ENCODE results near the gene PDE4D. TPM values are rescaled to one million over a fixed set of nuclear protein-coding genes. Genes with fewer than 3 reads are reported as not detected.

Gene PDE4D
- total RNA-seq, 1 experiment from 2014 or later = 34.2 TPM

DNA sequence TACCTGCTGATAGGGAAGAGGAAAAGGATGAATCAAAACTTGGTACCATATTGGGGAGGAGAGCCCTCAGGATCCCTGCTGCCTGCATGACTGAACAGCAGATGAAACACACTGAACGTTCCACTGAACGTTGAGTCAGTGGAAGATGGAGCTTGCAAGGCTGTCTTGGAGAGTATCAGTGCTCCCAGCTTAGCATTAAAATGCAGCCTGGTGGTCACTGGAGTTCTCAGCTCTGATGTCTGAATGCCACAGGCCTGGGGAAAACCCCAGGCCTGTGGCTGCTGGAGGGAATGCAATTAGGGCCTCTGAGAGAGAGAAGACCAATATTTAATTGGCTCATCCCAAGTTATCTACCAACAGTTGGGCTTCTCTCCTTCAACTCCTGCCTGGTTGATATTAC, 54.5 kb downstream of the PDE4D start:
- DNase-seq (ENCODE audit: low spot score) = no peak

GRCh38 chr5:59838067-59838466, 55.5 kb downstream of the PDE4D start:
- no peak for DNase-seq (ENCODE audit: low spot score)

GRCh38 chr5:59837071-59837470, 56.5 kb downstream of the PDE4D start:
- DNase-seq (ENCODE audit: low spot score) = no peak

GRCh38 chr5:59835800-59836199, 57.7 kb downstream of the PDE4D start:
- DNase-seq (ENCODE audit: low spot score) = no peak

DNA sequence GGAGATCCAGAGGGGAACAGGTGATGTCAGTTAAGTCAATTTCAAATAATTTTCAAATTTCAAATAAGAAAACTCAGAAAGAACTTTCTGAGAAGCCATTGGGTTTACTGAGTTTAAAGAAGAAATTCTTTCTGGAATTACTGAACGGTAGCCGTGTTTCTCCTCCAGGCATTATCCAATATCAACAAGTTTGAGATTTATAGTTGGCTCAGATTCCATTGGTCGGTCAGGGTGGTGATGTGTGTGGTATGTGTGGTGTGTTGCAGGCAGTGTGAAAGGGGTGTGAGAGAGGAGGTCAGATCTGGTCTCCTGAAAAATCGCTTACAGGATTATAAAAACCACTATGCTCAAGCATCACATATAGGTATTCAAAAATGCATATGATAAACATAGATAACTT, 60.1 kb downstream of the PDE4D start:
- peak; percentile 56 for DNase-seq (ENCODE audit: low spot score)

GRCh38 chr5:59832577-59833301, 60.8 kb downstream of the PDE4D start:
- peak; percentile 67 for DNase-seq (ENCODE audit: low spot score)

- peak; percentile 78 for DNase-seq (ENCODE audit: low spot score)
Observed at GRCh38 chr5:59831326-59832010, 62.1 kb downstream of the PDE4D start.

DNA sequence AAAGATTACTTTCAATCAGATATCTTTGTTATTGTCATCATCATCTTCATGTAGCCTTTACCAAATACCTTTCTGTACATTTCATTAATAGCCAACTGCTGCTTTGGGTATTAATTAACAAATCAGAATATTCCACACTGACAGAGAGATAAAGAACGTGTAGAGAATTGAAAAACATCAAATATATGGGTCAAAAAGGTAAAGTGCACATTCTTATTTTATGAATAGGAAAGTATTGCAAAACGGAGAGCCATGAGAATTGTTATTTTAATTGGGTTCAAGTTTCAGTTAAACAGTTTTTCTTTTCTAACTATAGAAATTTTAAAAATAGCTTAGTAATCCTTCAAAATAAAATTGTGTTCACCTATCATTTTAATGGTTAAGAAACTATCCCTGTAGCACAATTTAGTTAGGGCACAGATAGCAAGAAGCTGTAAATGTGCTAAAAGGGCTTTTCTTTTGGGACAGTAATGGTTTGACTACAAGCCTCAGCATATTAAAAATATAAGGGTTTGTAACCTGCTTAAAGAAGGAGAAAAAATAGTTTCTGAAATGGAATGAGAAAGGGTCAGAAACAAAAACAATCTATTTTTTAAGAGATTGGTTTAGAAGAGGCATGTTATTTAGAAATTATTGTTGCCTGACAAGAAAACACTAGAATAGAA, 62.9 kb downstream of the PDE4D start:
- DNase-seq (ENCODE audit: low spot score) = no peak

- DNase-seq (ENCODE audit: low spot score) = no peak
Observed at GRCh38 chr5:59829922-59830321, 63.6 kb downstream of the PDE4D start.

DNA sequence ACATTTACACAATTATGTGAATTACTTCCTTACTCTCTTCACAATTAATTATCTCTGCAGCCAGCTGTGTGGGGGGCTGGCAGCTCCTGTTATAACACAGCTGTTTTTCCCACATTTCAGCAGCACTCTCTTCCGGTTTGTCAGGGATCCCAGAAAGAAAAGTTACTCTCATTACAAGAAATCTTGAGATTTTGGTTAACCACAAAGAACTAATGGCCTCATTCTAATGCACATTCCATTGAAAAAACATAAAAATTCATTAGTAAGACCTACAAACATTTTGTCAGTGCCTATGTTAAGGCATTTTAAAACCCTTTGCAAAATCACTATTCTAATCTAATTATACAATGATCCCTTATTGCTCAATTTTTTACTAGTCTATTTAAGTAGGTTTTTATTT, 64.1 kb downstream of the PDE4D start:
- DNase-seq (ENCODE audit: low spot score) = peak; percentile 93

DNA sequence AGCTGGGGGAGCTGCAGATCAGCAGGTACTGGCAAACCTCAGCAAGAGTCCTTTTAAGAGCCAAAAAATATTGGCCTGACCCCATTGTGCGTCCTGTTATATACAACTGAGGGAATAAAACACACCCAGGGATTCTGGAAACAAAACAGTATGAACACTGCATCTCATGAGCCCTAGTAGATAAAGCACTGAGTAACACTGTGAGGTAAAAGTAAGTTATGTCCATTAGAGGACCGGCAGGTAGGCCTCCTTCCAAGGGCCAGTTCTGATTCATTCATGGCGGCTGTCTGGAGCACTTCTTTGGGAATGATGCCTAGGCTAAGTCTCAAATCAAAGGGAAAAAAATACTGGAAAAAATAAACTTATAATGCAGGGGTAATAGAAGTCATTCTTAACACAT, 64.9 kb downstream of the PDE4D start:
- no peak for DNase-seq (ENCODE audit: low spot score)

DNA sequence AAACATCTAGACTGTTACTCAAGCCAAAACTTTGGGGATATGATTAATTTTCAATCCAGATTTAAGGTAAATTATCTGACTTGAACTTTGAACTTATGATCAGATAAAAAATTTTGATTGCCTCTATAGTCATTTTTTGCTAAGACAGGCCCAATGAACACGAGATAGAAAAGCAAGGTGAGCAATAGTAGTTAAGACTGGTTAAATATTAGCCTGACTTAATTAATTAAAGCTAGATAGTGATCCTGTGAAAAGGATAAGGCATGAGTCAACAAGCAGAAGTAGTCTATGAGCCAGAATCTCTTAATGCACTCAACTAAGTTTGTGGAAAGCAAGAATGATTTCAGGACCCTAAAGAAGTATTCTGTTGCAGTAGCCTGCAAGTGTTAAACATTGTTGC, 66.5 kb downstream of the PDE4D start:
- no peak for DNase-seq (ENCODE audit: low spot score)

- no peak for DNase-seq (ENCODE audit: low spot score)
Observed at GRCh38 chr5:59823420-59823819, 70.1 kb downstream of the PDE4D start.

- no peak for DNase-seq (ENCODE audit: low spot score)
Observed at GRCh38 chr5:59819806-59820205, 73.7 kb downstream of the PDE4D start.

GRCh38 chr5:59817536-59817935, 76.0 kb downstream of the PDE4D start:
- DNase-seq (ENCODE audit: low spot score) = no peak

DNA sequence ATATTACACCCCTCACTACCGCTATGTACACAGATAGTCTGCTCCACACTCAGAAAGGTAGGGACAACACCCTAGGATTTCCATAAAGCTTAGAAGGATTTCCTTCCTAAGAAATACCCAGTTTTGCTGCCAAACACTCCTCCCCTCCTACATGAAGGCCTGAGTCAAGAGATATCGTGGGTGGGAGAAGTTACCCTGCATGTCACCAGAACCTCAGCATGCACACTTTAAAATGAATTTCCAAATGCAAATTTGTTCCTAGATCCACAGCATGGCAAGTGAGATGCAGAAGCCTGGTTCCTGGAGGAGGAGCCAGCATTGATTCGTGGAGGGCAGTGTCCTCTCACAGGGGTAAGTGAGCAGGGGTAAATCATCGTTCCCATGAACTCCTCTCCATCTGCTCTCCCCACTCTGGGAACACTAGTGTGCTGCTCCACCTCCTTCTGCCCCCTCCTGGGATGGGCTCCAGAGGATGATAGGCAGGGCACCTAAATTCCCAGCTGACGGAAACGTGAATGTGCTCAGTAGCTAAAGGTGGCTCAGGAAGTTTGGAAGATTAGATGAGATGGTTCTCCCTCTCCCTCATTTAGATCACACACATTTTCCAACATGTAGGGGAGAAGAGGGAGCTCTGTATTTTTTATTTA, 76.7 kb downstream of the PDE4D start:
- no peak for DNase-seq (ENCODE audit: low spot score)

DNA sequence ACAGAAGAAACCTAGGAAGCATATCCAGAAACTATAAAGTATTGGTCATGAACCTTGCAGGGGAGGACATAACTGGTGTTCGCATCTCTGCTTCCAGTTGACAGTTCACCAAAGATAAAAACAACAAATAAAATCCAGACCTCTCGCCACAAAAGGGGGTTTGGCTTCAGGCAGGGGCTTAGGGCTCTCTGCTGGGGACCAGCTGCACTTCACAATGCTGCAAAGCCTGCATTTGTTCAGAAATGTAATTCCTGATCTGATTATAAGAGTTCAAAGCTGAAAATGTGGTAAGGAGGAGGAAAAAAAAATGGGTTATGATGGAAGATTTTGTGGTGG, 79.0 kb downstream of the PDE4D start:
- no peak for DNase-seq (ENCODE audit: low spot score)

DNA sequence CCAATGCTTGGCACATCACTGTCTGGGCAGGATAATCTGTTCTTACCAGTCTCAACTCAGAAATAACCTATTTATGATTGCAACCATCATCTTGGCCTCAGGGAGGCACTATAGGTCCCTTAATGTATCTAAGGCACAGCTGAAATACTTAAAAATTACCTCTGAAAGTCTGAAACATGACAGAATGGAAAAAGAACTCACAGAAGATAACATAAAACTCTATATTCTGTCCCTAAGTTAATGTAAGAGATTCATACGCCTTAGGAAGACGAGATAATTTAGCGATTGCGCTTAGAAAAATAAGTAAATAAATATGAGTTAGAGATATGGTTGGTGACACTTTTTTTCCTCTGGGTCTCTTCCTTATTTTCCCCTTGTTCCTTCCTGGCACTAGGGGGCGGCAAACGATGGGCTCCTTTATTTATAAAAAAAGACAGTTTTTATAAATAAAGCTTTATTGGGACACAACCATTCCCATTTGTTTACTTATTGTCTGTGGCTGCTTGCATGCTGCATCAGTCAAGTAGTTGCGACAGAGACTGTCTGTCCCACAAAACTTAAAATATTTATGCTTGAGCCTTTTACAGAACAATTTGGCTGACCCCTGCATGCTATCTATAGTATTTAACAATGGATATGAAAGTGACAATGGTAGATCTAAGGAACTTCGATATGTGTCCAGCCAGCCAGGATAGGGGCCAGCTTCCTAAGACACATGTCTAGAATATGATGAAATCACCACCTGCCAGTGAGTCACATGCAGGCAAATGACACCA, 79.6 kb downstream of the PDE4D start:
- DNase-seq (ENCODE audit: low spot score) = peak; percentile 93

DNA sequence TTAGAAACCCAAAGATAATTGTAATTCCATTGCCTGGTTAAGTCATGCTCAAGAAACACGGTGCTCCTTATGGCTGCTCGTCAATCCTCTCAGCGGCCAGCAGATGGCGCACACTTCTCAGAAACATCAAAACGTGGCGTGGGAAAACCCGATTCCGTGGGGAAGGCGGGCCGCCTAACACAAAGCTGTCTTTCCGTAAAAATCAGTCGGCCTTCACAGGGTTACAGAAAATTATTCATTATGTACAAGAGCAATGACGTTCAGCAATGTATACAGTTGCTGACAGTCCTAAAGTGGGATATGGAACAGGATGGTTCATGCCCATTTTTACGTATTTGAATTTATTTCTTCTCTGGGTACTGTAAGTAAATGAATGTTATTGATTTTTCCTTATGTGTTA, 83.5 kb downstream of the PDE4D start:
- peak; percentile 78 for DNase-seq (ENCODE audit: low spot score)

- DNase-seq (ENCODE audit: low spot score) = no peak
Observed at GRCh38 chr5:59807806-59808205, 85.7 kb downstream of the PDE4D start.

- no peak for DNase-seq (ENCODE audit: low spot score)
Observed at GRCh38 chr5:59800347-59800893, 93.1 kb downstream of the PDE4D start.
